ENCODE measurements around the gene SNX13.

- TF ChIP-seq CTCF (conservative IDR thresholded peaks at IDR 0.05 in 1 of 2, IDR thresholded peaks at IDR 0.05 in 1 of 2; ENCODE audit: extremely low read depth in 1 of 2, insufficient read depth in 1 of 2, low read depth in 1 of 2, low read length in 2 of 2), result no peak
- TF ChIP-seq EZH2 (IDR thresholded peaks at IDR 0.05; ENCODE audit: borderline replicate concordance, low read length), result no peak
These were observed 107.4 kb downstream of the SNX13 start for GRCh38 chr7:17832820-17833355.

Data from mammary epithelial cell (primary cell).